Measurements from ENCODE around the gene SCAMP4. TPM values are rescaled to one million over a fixed set of nuclear protein-coding genes. Genes with fewer than 3 reads are reported as not detected.

Gene SCAMP4
- total and polyA plus RNA-seq, 2 donors from 2014 or later: 49.5 to 90.1 TPM

DNA sequence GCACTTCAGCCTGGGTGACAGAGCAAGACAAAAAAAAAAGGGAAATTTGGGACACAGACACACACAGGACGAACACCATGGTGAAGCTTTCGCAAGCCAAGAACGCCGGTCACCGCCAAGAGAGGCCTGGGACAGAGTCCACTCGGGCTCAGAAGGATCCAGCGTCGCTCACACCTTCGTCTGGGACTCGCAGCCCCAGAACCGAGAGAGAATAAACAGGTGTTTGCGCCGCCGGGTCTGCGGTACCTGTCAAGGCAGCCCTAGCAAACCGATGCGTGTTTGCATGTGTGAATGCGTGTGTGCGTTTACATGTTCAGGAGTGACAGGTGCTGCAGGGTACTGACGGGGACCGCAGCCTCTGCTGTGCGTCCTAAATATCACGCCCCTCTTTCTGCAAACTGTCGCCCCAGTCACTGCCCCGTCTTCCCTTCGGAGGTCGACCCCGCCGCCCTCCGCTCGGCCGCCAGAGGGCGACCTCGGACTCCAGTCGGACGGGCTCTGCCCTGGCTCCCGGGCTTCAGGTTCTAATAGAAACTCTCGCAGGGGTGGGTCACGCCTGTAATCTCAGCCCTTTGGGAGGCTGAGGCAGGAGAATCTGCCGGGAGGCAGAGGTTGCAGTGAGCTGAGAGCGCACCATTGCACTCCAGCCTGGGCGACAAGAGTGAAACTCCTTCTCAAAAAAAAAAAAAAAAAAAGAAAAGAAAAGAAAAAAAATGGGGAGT is 24.0 kb downstream of the SCAMP4 start:
- intact Hi-C loops (cut with DNase I): no loop called here
- no peaks in the 10 kb centered on the region for H3K27me3 ChIP-seq (ENCODE audit: control insufficient read depth, insufficient read depth, low read length)
- H3K36me3 ChIP-seq (ENCODE audit: control insufficient read depth in 2 of 3, insufficient read depth in 3 of 3, low read length in 3 of 3): peaks cover 0 to 3% (median 0%) of the 10 kb centered on the region in 3 donors
- no peak overlapping the region for H3K9ac ChIP-seq (ENCODE audit: low read length in 3 of 3)
- H3K4me3 ChIP-seq (ENCODE audit: low read length in 3 of 3): peak overlapping the region in 1 of 3 donors; percentile 37
- TF ChIP-seq, protein P1, sequence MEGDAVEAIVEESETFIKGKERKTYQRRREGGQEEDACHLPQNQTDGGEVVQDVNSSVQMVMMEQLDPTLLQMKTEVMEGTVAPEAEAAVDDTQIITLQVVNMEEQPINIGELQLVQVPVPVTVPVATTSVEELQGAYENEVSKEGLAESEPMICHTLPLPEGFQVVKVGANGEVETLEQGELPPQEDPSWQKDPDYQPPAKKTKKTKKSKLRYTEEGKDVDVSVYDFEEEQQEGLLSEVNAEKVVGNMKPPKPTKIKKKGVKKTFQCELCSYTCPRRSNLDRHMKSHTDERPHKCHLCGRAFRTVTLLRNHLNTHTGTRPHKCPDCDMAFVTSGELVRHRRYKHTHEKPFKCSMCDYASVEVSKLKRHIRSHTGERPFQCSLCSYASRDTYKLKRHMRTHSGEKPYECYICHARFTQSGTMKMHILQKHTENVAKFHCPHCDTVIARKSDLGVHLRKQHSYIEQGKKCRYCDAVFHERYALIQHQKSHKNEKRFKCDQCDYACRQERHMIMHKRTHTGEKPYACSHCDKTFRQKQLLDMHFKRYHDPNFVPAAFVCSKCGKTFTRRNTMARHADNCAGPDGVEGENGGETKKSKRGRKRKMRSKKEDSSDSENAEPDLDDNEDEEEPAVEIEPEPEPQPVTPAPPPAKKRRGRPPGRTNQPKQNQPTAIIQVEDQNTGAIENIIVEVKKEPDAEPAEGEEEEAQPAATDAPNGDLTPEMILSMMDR (IDR thresholded peaks at IDR 0.05; ENCODE audit: borderline replicate concordance, extremely low read depth, insufficient read depth): peak; percentile 85
- FAIRE-seq (no peak), DNase-seq (peak; percentile 75 to 91 (median 84))
- H3K4me1 ChIP-seq (ENCODE audit: control insufficient read depth in 2 of 3, insufficient read depth in 2 of 3, low read depth in 1 of 3, low read length in 3 of 3): peaks cover 0 to 7% (median 6%) of the 10 kb centered on the region in 3 donors
- no peaks in the 10 kb centered on the region for H3K9me3 ChIP-seq (ENCODE audit: control insufficient read depth in 2 of 3, insufficient read depth in 1 of 3, low read length in 3 of 3)
- no peak overlapping the region for H3K27ac ChIP-seq (ENCODE audit: low read depth in 2 of 2, low read length in 2 of 2)

DNA sequence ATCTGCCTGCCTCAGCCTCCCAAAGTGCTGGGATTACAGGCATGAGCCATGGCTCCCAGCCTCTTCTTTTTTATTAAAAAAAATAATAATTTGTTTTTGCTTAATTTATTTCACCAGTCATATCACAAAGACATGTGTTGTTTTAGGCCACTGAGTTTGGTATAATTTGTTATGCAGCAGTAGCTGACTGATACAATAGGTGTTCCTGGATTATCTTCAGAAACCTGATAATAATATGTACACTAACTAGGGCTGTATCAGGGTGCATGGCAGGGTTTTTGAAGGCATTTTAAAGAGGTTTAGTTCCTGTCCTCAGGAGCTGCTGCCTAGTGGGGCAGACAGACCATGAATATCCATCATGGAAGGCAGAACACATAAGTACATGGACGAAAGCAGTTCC is 26.2 kb downstream of the SCAMP4 start:
- intact Hi-C loops (cut with DNase I): no loop called here
- Histone ChIP-seq H3K4me1 (ENCODE audit: control insufficient read depth in 2 of 3, insufficient read depth in 2 of 3, low read depth in 1 of 3, low read length in 3 of 3) (peaks cover 0 to 7% (median 6%) of the 10 kb centered on the region in 3 donors), H3K9ac (ENCODE audit: low read length in 3 of 3) (no peak overlapping the region), H3K36me3 (ENCODE audit: control insufficient read depth in 2 of 3, insufficient read depth in 3 of 3, low read length in 3 of 3) (no peaks in the 10 kb centered on the region), H3K9me3 (ENCODE audit: control insufficient read depth in 2 of 3, insufficient read depth in 1 of 3, low read length in 3 of 3) (no peaks in the 10 kb centered on the region), H3K4me3 (ENCODE audit: low read length in 3 of 3) (no peak overlapping the region), H3K27me3 (ENCODE audit: control insufficient read depth, insufficient read depth, low read length) (no peaks in the 10 kb centered on the region), H3K27ac (ENCODE audit: low read depth in 2 of 2, low read length in 2 of 2) (no peak overlapping the region)
- TF ChIP-seq, protein P1 (IDR thresholded peaks at IDR 0.05; ENCODE audit: borderline replicate concordance, extremely low read depth, insufficient read depth): no peak
- no peak for FAIRE-seq
- DNase-seq: no peak

DNA sequence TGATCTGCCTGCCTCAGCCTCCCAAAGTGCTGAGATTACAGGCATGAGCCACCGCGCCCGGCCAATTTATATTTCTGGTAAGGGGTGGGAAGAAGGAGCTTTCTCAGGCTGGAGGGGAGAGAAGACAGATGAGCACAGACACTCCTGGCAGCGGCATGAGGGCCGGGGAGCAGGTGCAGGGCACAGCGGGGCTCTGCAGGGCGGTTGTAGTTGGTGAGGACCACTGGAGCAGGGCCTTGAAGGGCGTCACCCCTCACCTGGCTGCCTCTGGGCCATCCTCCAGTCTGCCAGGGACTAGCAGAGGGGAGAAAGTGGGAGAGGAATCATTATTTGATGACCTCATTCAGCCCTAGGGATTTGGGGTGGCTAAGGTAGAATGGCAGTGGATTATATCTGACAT is 27.2 kb downstream of the SCAMP4 start:
- FAIRE-seq (no peak), DNase-seq (no peak)
- H3K27me3 ChIP-seq (ENCODE audit: control insufficient read depth, insufficient read depth, low read length): no peaks in the 10 kb centered on the region
- H3K4me3 ChIP-seq (ENCODE audit: low read length in 3 of 3): no peak overlapping the region
- H3K36me3 ChIP-seq (ENCODE audit: control insufficient read depth in 2 of 3, insufficient read depth in 3 of 3, low read length in 3 of 3): no peaks in the 10 kb centered on the region
- H3K9ac ChIP-seq (ENCODE audit: low read length in 3 of 3): no peak overlapping the region
- no peaks in the 10 kb centered on the region for H3K9me3 ChIP-seq (ENCODE audit: control insufficient read depth in 2 of 3, insufficient read depth in 1 of 3, low read length in 3 of 3)
- peaks cover 0 to 7% (median 6%) of the 10 kb centered on the region in 3 donors for H3K4me1 ChIP-seq (ENCODE audit: control insufficient read depth in 2 of 3, insufficient read depth in 2 of 3, low read depth in 1 of 3, low read length in 3 of 3)
- H3K27ac ChIP-seq (ENCODE audit: low read depth in 2 of 2, low read length in 2 of 2): no peak overlapping the region
- intact Hi-C loops (cut with DNase I): no loop called here
- TF ChIP-seq, protein P1 (IDR thresholded peaks at IDR 0.05; ENCODE audit: borderline replicate concordance, extremely low read depth, insufficient read depth): no peak

All from kidney (tissue), 14 donors.